Myocyte (in vitro differentiated cells): ENCODE results near the gene CERS6. TPM values are rescaled to one million over a fixed set of nuclear protein-coding genes. Genes with fewer than 3 reads are reported as not detected.
"Not testable (repeated sequence)": the region's sequence is repeated elsewhere in the genome, so short reads cannot be mapped to it uniquely, and the experiment has no call there.

Experiments
- DNase-seq: peaks from one replicate; pipeline ENCODE4 v3.0.0-alpha.2; 2012; ENCODE audit warnings: low read depth
- polyA plus RNA-seq: library from polyadenylated mRNA; unstranded; fragments of >200 nt; gene quantifications from one replicate; pipeline ENCODE4 v1.2.1, GENCODE V29; 2012; ENCODE audit warnings: missing spikeins
- total RNA-seq: library from RNA; depleted of rRNA; stranded (reverse); fragments of >200 nt; gene quantifications from 2 replicates; pipeline ENCODE4 v1.2.3, GENCODE V29; 2014

CERS6 gene
- total RNA-seq, result 38.0 and 53.4 TPM in 2 replicates
- 12.7 TPM for polyA plus RNA-seq

GRCh38 chr2:168455645-168456520 is at the start of gene CERS6:
Gene CERS6, plus strand, starts transcription at chr2:168456272. Its CDS starts 177 bp downstream, at chr2:168456449.
- peak; percentile 97 for DNase-seq

GRCh38 chr2:168412301-168412700 is 43.8 kb upstream of the CERS6 start:
- not testable (repeated sequence) for DNase-seq

GRCh38 chr2:168413101-168413500 is 43.0 kb upstream of the CERS6 start:
- not testable (repeated sequence) for DNase-seq

GRCh38 chr2:168416555-168416954 is 39.5 kb upstream of the CERS6 start:
- peak; percentile 35 for DNase-seq

GRCh38 chr2:168422584-168422983 is 33.5 kb upstream of the CERS6 start:
- DNase-seq, result no peak

- DNase-seq, result peak; percentile 66
Observed at GRCh38 chr2:168424112-168424951, 31.7 kb upstream of the CERS6 start.

- DNase-seq, result no peak
Observed at GRCh38 chr2:168424971-168425370, 31.1 kb upstream of the CERS6 start.

- DNase-seq, result no peak
Observed at GRCh38 chr2:168426861-168427260, 29.2 kb upstream of the CERS6 start.

GRCh38 chr2:168427451-168427850 is 28.6 kb upstream of the CERS6 start:
- peak; percentile 78 for DNase-seq

GRCh38 chr2:168428431-168428830 is 27.6 kb upstream of the CERS6 start:
- DNase-seq, result no peak

GRCh38 chr2:168429988-168430387 is 26.1 kb upstream of the CERS6 start:
- DNase-seq, result no peak

- no peak for DNase-seq
Observed at GRCh38 chr2:168430431-168430830, 25.6 kb upstream of the CERS6 start.

GRCh38 chr2:168431301-168432024 is 24.6 kb upstream of the CERS6 start:
- no peak for DNase-seq

GRCh38 chr2:168432100-168432499 is 24.0 kb upstream of the CERS6 start:
- DNase-seq, result no peak

GRCh38 chr2:168432565-168433186 is 23.4 kb upstream of the CERS6 start:
- no peak for DNase-seq

GRCh38 chr2:168433527-168433926 is 22.5 kb upstream of the CERS6 start:
- DNase-seq, result no peak

- DNase-seq, result no peak
Observed at GRCh38 chr2:168434146-168434545, 21.9 kb upstream of the CERS6 start.

GRCh38 chr2:168436840-168437239 is 19.2 kb upstream of the CERS6 start:
- no peak for DNase-seq

GRCh38 chr2:168438553-168438952 is 17.5 kb upstream of the CERS6 start:
- DNase-seq, result no peak

- peak; percentile 43 for DNase-seq
Observed at GRCh38 chr2:168439536-168439935, 16.5 kb upstream of the CERS6 start.
